Lower lobe of right lung (tissue), 2 donors: ENCODE results near the gene RNF149. TPM values are rescaled to one million over a fixed set of nuclear protein-coding genes. Genes with fewer than 3 reads are reported as not detected.

Experiments
- ATAC-seq, 2 donors: fragments of 200-7000 bp; cut with Tn5 transposase; one replicate each; pipeline ENCODE4 v1.9.1; 2020 to 2022; ENCODE audit warnings: mild to moderate bottlenecking in 2 of 2, moderate library complexity in 2 of 2
- DNase-seq: peaks from one replicate; pipeline ENCODE4 v3.0.0-alpha.2; 2020
- H3K27ac ChIP-seq: fragments of 200-600 bp; one replicate; pipeline ENCODE4 v1.8.0; 2022
- H3K27me3 ChIP-seq: fragments of 200-600 bp; one replicate; pipeline ENCODE4 v1.8.0; 2022; ENCODE audit warnings: low read depth
- H3K36me3 ChIP-seq: fragments of 200-600 bp; one replicate; pipeline ENCODE4 v1.8.0; 2022; ENCODE audit warnings: mild to moderate bottlenecking
- H3K4me1 ChIP-seq: fragments of 200-600 bp; one replicate; pipeline ENCODE4 v1.8.0; 2022
- H3K4me3 ChIP-seq: fragments of 200-600 bp; one replicate; pipeline ENCODE4 v1.8.0; 2022; ENCODE audit warnings: mild to moderate bottlenecking
- H3K9me3 ChIP-seq: fragments of 200-600 bp; one replicate; pipeline ENCODE4 v1.8.0; 2022
- intact Hi-C: fragments of 100-400 bp; cut with DNase I; formaldehyde crosslinking; loops from one replicate; pipeline ENCODE4 v1.11.0; 2022
- total RNA-seq: library from RNA; stranded (reverse); fragmentation: NEBNext Ultra II Directional; extraction: Animal tissue kit (Norgen Biotek cat#: 25700); gene quantifications from one replicate; pipeline ENCODE4 v1.2.1, GENCODE V29; 2021
- TF ChIP-seq, protein P1 (sequence below): fragments of 200-600 bp; IDR thresholded peaks from one replicate; pipeline ENCODE4 v1.8.0; 2022; ENCODE audit warnings: antibody characterized with exemption, mild to moderate bottlenecking
- donor health status: DM: no; HTN: yes; CAD: no; lungs with severe emphysema.

RNF149 gene
- total RNA-seq, 1 donor from 2014 or later, result 158 TPM

DNA sequence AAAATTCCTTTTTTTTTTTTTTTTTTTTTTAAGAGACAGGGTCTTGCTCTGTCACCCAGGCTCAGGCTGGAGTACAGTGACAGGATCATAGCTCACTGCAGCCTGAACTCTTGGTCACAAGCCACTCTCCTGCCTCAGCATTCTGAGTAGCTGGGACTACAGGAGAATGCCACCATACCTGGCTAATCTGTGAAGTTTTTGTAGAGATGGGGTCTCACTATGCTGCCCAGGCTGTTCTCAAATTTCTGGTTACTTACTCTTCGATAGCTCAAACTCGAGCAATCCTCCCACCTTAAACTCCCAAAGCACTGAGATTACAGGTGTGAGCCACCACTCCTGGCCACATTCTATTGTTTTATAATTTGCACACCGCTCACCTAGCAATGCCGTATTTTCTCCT is 27.0 kb downstream of the RNF149 start:
- H3K4me3 ChIP-seq, result no peak overlapping the region
- peaks cover 12% of the 10 kb centered on the region for H3K4me1 ChIP-seq
- intact Hi-C loops, result no loop called here
- H3K27ac ChIP-seq, result no peak overlapping the region
- H3K27me3 ChIP-seq, result no peaks in the 10 kb centered on the region
- DNase-seq (no peak), ATAC-seq (no peak)
- TF ChIP-seq, protein P1, sequence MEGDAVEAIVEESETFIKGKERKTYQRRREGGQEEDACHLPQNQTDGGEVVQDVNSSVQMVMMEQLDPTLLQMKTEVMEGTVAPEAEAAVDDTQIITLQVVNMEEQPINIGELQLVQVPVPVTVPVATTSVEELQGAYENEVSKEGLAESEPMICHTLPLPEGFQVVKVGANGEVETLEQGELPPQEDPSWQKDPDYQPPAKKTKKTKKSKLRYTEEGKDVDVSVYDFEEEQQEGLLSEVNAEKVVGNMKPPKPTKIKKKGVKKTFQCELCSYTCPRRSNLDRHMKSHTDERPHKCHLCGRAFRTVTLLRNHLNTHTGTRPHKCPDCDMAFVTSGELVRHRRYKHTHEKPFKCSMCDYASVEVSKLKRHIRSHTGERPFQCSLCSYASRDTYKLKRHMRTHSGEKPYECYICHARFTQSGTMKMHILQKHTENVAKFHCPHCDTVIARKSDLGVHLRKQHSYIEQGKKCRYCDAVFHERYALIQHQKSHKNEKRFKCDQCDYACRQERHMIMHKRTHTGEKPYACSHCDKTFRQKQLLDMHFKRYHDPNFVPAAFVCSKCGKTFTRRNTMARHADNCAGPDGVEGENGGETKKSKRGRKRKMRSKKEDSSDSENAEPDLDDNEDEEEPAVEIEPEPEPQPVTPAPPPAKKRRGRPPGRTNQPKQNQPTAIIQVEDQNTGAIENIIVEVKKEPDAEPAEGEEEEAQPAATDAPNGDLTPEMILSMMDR, result no peak
- H3K36me3 ChIP-seq, result peaks cover 100% of the 10 kb centered on the region
- H3K9me3 ChIP-seq, result no peaks in the 10 kb centered on the region

DNA sequence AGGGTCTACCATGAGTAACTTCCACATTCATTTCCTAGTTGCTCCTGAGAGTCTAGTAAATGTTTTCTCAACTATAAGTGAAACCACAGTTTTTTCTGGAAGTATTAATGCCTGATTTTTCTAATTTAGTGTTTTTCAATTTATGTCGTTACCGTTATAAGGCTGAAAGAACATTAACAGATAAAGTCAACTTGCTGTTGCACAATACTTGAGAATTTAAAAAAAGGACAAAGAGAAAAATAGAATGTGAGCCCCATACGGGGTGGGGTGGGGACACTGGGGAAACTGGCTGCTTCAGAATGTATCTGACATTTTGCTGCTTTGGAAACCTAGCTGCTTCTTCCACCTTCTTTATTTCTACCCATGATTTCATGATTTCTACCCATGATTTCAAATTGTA is 29.6 kb downstream of the RNF149 start:
- Histone ChIP-seq H3K4me3 (no peak overlapping the region), H3K9me3 (no peaks in the 10 kb centered on the region), H3K4me1 (peaks cover 12% of the 10 kb centered on the region), H3K27me3 (no peaks in the 10 kb centered on the region), H3K36me3 (peaks cover 85% of the 10 kb centered on the region), H3K27ac (no peak overlapping the region)
- intact Hi-C loops, result no loop called here
- ATAC-seq (no peak), DNase-seq (no peak)
- TF ChIP-seq, protein P1, result no peak

DNA sequence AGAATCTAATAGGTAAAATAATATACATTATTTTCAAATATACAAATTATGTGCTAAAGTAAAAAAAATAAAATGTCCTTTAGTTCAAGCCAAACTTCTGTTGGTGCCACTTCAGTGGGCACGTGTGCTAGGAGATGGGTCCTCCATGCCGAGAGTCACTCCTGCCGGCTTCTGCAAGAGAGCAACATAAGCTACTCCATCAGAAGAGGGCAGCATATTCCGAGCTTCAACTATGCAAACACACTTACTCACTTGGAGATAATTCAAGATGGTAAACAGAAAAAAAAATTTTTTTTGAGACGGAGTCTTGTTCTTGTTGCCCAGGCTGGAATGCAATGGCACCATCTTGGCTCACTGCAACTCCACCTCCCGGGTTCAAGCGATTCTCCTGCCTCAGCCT is 31.4 kb downstream of the RNF149 start:
- Histone ChIP-seq H3K27me3 (no peaks in the 10 kb centered on the region), H3K4me3 (no peak overlapping the region), H3K9me3 (no peaks in the 10 kb centered on the region), H3K36me3 (peaks cover 85% of the 10 kb centered on the region), H3K4me1 (peaks cover 12% of the 10 kb centered on the region), H3K27ac (no peak overlapping the region)
- peak; percentile 90 to 91 for ATAC-seq
- TF ChIP-seq, protein P1, result no peak
- DNase-seq, result peak; percentile 62
- intact Hi-C loops, result no loop called here

DNA sequence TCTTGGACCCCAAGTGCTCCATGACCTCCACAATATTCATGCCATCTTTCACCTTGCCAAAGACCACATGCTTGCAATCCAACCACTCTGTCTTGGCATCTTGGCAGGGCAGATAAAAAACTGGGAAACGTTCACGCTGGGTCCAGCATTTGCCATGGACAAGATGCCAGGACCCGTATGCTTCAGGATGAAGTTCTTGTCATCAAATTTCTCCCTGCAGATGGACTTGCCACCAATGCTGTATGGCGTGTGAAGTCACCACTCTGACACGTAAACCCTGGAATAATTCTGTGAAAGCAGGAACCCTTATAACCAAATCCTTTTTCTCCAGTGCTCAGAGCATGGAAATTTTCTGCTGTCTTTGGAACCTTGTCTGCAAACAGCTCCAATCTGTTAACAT is 34.4 kb downstream of the RNF149 start:
- intact Hi-C loops, result no loop called here
- DNase-seq, result no peak
- Histone ChIP-seq H3K27ac (no peak overlapping the region), H3K36me3 (peaks cover 85% of the 10 kb centered on the region), H3K4me1 (peaks cover 8% of the 10 kb centered on the region), H3K4me3 (no peak overlapping the region), H3K9me3 (no peaks in the 10 kb centered on the region), H3K27me3 (no peaks in the 10 kb centered on the region)
- ATAC-seq, result no peak
- TF ChIP-seq, protein P1, result no peak

DNA sequence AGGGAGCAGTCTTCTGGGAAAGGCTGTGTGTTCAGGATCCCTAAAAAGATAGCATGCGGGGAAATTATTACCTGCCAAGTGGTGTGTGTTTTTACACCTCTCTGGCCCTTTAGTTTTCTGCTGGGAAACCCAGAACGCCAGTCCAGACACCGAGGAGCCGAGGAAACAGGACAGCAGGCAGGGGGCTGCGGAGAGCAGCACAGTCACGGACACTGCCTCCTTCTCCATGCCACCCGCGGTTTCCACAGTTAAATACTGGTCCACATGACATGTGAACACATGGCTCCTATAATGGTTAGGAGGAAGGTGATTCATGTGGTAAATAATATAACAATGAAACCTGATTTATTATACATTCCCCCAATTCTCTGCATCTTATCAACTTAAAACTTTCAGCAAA is 35.4 kb downstream of the RNF149 start:
- DNase-seq (no peak), ATAC-seq (no peak)
- no peak overlapping the region for H3K27ac ChIP-seq
- intact Hi-C loops, result no loop called here
- H3K4me1 ChIP-seq, result no peaks in the 10 kb centered on the region
- no peak overlapping the region for H3K4me3 ChIP-seq
- TF ChIP-seq, protein P1, result no peak
- H3K27me3 ChIP-seq, result no peaks in the 10 kb centered on the region
- peaks cover 85% of the 10 kb centered on the region for H3K36me3 ChIP-seq
- no peaks in the 10 kb centered on the region for H3K9me3 ChIP-seq
